DND-41 (cell line): ENCODE results near the gene SLC6A11.

Experiments used
- EZH2 ChIP-seq: IDR thresholded peaks from 3 replicates; pipeline ENCODE4 v1.6.1; 2012; ENCODE audit warnings: borderline replicate concordance, low read depth, mild to moderate bottlenecking, moderate library complexity, low read length, inconsistent platforms; ENCODE audit not compliant: severe bottlenecking
- TF ChIP-seq, protein P1 (sequence below): IDR thresholded peaks from 2 replicates; pipeline ENCODE4 v1.5.1; 2012; ENCODE audit warnings: borderline replicate concordance, low read length, moderate library complexity, mild to moderate bottlenecking; ENCODE audit not compliant: poor library complexity, severe bottlenecking; ENCODE audit errors: extremely low read depth

DNA sequence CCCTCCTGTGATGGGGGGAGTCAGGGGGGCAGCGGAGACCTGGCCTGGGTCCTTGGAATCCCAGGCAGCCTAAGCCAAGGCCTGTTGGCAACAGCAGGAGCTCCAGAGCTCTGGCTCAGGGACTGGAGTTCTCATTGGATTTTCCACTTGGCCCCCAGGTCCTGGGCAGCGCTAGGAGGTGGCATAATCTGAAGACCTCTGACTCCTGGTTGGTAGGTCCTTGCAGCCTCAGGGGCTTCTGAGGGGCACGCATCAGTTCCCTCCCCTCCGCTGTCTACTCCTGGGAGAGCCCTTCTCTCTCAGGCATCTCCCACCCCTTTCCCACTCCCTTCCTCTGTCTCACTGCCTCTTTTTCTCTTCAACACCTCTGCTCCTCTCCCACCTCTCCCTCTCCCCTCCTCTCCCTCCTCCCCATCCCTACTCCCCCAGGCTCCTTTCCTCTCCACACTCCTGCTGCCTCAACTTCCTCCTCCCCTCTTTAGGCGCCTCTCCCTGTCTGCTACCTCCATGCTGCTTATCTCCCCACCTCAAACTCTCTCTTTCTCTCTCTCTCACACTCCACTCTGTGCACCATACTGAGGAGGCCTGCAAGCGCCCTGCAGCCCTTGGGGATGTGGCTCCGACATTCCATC, 135.4 kb downstream of the SLC6A11 start:
- TF ChIP-seq, protein P1, sequence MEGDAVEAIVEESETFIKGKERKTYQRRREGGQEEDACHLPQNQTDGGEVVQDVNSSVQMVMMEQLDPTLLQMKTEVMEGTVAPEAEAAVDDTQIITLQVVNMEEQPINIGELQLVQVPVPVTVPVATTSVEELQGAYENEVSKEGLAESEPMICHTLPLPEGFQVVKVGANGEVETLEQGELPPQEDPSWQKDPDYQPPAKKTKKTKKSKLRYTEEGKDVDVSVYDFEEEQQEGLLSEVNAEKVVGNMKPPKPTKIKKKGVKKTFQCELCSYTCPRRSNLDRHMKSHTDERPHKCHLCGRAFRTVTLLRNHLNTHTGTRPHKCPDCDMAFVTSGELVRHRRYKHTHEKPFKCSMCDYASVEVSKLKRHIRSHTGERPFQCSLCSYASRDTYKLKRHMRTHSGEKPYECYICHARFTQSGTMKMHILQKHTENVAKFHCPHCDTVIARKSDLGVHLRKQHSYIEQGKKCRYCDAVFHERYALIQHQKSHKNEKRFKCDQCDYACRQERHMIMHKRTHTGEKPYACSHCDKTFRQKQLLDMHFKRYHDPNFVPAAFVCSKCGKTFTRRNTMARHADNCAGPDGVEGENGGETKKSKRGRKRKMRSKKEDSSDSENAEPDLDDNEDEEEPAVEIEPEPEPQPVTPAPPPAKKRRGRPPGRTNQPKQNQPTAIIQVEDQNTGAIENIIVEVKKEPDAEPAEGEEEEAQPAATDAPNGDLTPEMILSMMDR = no peak
- no peak for TF ChIP-seq EZH2
